ENCODE data around the gene CCDC158.
"Not testable (repeated sequence)": the region's sequence is repeated elsewhere in the genome, so short reads cannot be mapped to it uniquely, and the experiment has no call there.

The CCDC158 gene

DNA sequence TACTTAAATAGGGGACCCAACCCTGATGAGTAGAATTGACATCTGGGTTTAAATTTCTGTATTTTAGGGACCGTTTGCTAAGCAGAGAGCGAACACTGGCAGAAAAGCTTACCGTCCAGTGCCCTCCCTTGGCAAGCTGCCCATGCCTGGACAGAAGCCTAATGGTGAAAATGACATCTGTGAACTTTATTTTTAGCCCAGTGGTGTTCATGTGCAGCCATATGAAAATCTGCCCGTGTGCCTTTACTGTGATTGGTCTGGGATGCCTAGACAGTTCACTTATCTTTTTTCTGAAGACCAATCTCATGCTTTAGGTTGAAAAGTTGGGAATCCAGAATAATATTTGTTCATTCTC lies 113.3 kb downstream of the CCDC158 start:
- no peak for DNase-seq

DNA sequence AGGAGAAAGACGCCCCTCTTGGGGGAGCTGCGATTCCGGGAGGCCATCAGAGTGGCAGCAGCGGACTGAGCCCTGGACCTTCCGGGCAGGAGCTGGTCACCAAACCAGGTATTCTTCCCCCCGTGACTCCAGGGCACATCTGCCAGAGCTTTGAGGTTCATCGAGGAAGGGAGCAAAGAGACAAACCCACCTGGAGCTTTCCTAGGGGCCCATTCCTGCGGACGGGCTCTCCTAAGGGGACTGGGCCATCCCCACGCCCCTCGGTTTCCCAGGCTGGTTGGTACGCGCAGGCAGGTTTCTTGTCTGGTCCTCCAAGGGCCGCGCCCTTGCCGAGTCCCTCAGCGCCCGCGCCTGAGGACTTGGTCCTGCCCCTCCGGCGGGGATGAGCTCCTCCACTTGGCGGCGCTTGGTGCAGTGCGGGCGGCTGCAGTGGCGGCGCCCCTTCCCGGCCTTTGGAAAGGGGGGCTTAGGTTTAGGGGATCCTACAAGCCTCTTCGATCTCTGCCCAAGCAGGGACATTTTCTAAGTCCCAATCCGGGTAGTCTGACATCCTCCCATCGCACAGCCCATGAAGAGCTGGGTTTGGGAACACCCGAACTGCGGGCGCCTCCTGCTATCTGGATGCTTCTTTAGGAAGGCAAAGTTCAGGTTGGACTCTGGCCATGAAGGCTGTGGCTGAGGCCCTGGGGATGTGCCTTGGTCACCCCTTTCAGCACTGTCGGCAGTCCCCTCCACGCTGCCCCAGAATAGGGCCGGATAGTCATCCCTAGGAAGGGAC lies 113.9 kb downstream of the CCDC158 start:
- peak; percentile 87 for DNase-seq

DNA sequence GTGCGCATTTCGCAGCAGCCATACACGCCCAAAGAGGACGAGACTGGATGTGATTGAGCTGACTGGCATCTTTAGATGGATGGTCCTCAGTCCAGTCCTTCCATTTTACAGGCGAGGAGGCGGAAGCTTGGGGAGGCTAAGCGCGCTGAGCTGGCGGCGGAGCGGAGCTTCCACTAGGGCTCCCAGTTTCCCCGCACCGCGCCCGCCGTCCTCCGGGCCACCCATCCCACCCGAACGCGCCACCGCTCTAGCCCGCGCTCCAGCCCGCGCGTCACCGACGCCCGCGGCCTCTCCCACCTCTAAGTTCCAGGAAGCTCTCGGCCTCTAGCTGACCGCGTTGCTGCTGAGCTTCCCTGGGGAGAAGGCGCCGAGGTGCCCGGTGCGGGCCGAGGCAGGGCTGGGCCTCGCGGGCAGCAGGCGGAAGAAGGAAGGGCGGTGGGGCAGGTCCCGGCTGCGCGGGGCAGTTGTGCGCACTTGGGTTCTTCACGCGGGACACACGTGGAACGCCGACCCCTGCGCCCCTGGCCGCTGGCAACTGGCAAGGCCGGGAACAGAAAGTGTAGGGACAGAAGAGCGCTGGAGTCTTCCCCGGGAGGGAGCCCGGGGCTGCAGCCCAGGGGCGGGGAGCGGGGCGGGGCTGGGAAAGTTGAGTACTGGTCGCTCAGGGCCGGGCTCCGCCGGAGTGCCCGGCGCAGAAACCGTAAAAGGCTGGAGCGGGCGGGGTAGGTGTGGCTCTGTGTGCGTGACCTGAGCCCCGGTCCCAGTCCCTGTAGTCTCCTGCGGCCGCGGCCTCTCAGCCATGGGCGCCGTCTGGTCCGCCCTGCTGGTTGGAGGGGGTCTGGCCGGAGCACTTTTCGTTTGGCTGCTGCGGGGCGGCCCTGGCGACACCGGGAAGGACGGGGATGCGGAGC lies 114.7 kb downstream of the CCDC158 start, which contains the start of gene STBD1:
STBD1 (plus strand) TSS at position 763 of the 911 bp plus-strand sequence; CDS start at position 800, 37 bp downstream.
- DNase-seq, result peak; percentile 91

DNA sequence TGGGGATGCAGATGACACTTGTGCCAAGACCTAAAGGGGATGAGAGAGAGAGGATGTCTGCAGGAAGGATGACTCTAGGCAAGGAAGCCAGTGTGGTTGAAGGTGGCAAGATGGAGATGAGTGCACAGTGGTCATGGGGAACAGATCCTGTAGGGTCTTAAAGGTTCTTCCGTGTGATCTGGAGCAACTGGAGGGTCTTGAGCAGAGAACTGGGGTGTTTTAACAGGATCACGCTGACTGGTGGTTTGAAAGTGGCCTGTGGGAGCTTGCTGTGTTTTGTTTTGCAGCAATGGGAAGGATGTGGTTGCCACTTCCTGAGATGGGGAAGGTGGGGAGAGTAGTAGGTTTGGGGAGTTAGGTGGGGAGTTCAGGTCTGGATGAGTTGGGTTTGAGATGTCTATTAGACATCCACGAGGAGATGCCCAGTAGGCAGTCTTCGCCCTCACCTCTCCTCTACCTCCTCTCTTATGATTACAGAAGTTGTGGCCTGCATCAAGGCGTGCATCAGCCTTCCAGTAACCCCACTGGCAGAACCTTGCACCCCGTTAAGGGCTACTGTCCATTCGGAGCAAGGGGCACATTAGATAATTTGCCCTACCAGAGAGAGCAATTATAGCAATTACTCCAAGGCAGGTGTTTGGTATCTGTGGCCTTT lies 115.8 kb downstream of the CCDC158 start:
- DNase-seq, result peak; percentile 9

DNA sequence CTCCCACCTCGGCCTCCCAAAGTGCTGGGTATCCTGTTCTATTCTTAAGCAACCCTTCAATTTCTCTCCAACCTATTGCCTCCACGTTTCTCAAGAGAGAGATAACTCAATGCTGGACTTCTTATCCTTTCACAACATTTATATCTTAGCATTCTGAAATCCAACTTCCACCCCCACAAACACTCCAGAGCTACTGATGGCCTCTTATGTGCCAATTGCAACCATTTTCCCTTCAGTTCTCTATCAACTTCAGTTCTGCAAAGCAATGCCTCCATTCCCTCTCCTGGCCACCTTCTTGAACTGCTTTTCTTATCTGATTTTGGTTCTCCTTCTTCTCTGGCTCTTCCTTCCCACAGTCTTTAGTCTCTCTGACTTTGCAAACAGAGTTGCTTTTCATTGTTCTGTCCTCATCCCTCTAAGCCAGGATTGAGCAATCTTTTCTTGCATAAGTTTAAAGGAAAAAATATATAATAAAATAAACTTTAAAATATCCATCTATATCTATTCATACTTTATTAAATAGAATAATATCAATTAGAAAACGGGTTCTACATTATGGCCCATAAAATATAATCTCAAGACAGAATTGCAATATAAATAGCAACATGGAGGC lies 118.0 kb downstream of the CCDC158 start:
- no peak for DNase-seq

DNA sequence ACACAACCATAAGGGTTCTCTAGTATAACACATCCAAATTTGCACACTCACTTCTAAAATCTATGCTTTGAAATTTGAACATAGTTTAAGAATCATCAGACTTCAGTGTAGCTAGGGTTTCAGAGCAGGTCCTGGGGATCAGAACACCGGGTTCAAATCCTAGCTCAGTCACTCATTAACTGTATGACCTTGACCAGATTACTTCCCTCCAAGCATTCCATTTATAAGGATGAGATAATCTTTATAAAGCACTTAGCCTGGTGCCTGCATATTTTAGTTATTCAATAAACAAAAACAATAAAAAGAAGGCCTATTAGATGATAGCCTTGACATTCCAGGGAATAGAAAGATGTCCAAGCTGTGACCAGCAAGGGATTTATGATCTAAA lies 119.2 kb downstream of the CCDC158 start:
- no peak for DNase-seq

DNA sequence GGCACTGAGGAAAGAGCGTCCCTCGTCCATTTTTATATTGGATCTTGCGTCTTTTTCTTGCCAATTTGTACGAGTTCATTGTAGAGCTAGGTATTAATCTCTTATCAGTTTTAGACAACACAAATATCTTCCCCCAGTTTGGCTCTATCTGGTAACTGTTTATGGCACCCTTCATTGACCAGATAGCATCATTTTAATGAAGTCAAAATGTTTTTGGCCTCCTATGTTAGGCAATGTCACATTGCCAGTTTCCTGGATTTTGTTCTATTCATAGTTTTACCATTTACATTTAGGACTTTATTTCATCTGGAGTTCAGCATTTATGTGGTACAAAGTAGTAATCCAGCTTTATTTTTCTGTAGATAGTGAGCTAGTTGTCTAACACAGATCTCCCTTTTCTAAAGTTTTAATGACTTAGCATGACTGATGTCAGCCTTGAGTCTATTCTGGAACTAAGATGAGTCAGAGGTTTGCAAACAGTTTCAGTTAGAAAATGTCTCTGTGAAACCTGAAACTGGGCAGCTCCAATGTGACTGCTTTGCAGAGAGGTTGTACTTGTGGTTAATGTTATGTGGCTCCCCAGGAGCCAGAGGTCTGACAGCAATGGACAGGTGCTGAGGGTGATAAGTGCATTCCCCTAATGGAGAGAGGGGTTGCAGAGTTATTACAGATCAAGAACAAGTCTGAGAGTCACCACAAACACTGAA lies 119.7 kb downstream of the CCDC158 start:
- no peak for DNase-seq

DNA sequence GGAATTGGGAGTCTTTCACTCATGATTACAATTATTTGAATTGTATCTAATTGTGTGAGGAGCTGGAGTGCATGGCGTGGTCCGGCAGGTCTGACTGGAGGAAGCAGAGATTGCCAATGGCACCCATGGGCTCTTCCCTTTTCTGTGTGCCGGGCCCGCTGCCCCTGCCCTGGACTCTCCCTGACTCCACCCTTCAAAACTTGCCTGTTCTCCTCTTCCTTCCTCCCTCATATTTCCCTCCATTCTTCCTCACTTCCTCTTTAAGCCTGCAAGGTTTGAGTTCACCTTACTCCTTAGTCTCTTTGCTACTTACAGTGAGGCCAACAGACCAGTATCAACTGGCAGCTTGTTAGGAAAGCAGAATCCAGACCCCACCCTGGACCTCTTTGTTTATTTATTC lies 120.9 kb downstream of the CCDC158 start:
- DNase-seq, result no peak

DNA sequence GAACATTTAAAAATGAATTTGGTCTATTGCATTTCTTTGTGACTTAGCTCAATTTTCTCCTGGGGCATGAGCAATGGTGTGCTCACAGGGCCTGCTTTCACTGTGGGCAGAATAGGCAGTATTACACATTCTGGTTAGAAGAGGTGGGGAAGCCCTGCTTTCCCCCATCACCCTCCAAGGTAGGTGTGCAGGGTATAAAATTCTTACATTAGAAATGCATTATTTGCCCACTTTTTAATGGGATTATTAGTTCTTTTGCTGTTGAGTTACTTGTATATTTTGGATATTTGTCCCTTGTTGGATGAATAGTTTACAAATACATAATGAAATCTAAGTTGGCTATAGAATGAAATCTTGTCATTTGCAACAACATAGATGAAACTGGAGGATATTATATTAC lies 122.7 kb downstream of the CCDC158 start:
- no peak for DNase-seq

DNA sequence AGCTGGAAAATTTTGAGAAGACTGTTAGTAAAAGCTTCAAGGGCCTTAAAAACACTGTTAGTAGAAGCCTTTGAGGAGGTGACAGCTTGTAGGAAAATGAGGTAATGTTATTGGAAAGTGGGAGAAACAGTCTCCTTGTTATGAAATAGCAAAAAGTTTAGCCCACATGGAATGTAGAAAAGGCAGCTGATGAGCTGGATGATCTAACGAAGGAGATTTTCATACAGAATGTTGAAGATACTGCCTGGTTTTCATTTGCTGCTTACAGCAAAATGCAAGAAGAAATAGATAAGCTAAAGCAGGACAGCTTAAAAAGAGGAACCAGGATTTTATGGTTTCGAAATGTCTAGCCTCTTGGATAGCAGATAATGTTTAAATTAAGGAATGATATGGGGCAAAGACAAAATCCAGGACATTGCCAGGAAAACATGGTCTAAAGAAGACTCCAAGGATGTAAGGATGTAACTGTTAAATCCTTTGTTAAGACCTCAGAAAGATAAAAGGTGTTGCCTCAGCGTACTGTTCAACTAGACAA lies 124.6 kb downstream of the CCDC158 start:
- DNase-seq, result no peak

DNA sequence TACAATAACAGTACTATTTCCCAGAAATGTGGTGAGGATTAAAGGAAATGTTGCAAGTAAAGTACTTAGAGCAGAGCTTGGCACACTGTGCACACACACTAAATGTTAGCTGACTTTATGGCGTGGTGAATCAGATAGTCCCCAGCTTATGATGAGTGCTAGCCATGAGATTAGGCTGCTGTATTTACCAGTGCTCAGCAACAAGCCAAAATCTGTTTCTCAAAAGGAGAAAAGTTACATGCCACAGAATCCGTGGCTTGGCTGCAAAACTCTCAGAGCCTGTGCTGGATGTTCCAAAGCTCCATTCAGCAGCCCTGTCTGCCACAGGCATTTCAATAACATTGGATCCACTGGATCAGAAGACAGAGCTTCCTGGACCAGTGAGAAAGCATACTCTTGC lies 127.2 kb downstream of the CCDC158 start:
- no peak for DNase-seq

DNA sequence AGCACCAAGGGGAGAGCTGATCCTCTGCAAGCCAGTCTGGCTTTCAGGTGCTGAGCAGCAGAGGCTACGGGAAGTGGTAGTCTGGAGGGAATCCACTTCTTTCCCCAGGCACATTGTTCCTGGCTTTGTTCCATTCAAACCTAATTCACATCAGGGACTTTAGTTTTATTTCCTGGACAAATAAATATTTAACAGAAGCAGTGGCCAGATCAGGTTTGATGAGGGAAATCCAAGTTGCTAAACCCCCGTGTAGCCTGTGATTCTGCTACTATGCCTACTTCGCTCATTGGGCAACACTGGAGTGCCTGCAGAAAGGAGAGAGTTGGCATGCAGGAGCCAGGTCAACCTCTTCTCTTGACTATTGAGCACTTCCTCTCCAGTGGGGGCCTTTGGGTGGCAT lies 128.2 kb downstream of the CCDC158 start:
- DNase-seq, result no peak

DNA sequence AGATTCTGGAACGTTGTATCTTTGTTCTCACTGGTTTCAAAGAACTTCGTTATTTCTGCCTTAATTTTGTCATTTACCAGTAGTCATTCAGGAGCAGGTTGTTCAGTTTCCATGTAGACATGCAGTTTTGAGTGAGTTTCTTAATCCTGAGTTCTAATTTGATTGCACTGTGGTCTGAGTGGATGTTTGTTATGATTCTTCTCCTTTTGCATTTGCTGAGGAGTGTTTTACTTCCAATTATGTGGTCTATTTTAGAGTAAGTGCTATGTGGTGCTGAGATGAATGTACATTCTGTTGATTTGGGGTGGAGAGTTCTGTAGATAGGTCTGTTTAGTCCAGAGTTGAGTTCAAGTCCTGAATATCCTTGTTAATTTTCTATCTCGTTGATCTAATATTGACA lies 133.1 kb downstream of the CCDC158 start:
- not testable (repeated sequence) for DNase-seq

DNA sequence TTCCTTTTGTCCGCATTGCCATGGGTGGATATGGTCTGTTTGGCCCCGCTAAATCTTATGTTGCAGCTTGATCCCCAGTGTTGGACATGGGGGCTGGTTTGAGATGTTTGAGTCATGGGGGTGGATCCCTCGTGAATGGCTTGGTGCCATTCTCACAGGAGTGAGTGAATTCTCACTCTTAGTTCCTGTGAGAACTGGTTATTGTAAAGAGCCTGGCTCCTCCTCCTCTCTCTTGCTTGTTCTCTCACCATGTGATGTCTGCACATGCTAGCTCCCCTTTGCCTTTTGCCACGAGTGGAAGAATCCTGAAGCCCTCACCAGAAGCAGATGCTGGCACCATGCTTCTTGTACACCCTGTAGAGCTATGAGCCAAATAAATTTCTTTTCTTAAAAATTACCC lies 137.0 kb downstream of the CCDC158 start:
- no peak for DNase-seq

DNA sequence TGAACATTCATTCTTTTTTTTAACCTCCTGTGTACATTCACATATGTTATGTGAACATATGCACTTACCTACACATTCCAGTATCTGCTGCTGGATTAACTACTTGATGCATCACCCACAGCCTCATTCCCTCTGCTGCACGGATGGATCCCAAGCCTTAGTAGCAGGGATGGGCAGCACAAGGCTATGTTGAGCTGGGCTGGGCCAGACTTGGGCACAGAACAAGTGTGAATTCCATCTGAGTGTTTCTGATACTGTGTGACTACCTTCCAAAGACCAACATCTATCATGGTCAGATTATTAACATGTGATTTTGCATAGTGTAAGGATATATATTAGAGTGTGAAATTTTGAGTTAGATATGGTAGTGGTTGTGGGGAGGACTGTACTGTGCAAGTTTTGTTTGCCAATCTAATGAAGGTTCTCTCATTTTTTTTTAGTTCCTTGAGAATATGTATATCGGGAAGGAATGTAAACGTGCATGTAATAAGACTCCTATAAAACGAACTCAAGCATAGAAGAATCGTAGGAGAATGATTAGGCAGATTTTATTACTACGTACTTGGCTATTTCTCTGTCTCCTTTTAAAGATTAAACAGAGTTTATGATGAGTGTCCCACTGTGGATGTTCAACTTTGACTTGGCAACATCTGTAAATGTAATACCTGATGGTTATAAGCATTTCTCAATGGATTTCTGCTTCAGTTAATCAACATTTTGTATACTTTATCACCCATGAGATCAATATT lies 137.8 kb downstream of the CCDC158 start:
- no peak for DNase-seq

DNA sequence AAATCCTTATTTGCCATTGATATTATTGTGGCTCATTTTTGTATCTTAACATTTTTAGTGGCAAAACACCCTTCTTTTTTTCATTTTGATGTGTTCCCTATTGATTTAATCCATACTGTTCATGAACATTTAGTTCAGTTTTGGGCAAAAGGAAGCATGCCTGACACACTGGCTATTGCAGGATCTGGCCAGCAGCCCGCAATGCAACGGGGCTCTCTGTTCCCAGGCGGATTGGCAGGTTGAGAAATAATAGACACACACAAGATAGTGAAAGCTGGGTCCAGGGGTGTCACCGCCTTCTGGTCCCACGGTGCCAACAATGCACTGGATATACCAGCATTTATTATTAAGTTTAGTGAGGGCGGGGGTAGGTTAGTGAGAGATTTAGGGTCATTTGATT lies 139.3 kb downstream of the CCDC158 start:
- DNase-seq, result not testable (repeated sequence)

DNA sequence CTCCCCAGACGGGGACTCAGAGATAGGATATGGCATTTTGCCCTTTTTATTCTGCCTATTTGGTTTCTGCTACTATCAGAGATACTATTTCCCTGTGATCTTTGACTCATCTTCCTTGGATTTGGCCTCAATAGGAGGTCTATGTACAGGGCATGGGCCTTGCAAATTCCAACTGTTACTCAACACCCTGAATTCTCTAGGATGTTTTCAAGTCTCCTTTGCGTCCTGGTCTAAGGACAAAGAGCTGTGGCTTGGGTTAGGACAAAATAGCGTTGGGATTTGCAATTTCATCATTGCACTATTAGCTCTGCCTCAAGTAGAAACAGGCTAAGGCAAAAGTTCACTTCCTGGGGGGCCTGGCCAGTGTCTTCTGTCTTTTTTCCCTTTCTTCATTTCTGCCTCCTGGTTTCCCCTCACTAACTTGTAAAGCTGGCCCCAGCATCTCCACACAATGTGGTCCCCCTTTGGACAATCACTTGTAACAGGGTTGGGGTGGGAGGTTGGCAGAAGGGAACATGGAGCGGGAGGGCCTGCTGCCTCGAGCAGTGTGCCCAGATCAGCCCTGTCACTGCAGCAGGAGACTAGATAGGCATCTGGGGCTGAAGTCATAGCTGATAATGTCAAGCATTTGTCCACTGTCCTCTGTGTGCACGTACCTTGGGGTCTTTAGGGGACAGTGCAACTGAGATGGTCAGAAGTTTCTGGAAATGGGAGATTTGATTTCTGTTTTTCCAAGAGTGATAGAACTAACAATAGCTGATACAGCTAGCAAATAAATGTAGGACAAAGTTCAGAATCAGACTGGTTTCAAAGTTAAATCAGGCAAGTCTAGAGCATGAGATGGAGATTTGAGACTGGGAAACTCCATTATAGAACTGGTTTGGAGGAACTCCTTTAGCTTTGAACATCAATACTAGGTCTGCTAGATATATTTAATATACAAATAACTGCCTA lies 140.2 kb downstream of the CCDC158 start:
- no peak for DNase-seq

DNA sequence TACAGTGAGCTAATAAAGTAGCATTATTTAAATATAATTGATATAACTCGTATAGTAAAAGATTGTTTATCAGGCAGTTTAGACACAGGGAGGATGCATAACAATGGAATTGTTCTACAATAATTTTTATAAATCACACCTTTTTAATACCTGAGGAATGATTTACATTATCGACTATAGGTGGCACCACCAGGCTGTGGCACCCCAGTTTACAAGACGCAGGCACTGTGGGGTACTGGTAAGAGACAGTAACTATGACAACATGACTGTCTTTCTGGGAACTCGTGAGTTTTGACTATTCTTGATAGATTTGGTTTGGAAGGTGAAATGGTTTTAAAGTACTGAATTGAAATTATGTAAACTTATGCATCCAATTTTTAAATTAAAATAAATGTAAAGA lies 141.5 kb downstream of the CCDC158 start:
- no peak for DNase-seq

DNA sequence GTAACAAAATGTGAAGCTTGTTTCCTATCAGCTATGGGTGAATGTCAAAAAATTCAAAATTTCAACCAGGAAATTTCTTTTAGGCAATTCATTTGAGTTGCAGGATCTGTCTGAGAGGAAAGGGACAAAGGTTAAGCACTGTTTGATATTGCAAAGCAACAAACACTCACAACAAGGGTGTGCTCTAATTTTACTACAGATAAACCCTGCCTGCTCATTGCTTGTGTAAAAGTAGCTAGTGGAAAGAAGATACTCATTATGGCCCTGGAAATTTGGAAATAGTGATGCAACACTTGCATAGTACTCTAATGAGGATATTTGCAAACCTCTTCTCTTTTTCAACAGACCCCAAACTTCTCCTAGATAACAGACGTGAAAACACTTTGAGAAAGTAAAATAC lies 142.4 kb downstream of the CCDC158 start:
- no peak for DNase-seq

DNA sequence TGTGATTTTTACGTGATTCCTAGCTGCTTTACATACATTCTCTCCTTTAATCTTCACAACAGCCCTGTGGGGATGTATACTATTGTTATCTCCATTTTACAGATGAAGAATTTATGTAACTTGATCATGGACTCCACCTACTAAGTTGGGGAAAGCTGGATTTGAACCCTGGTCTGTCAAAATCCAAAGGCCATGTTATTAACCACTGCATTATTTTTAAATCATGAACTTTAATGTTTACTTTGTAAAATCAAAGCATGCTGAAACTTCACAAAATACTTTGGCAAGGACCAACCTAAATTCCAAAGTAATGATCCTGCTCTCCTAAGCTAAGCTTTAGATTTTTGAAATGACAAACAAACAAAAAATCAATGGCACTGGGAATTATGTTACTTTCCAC lies 143.3 kb downstream of the CCDC158 start:
- DNase-seq, result no peak

All from retina (tissue), 1 donor.